HFF-Myc (cell line): ENCODE measurements around the gene POLR2B.
A peak's percentile ranks its signal among the peaks of the same experiment; 100 is the strongest.

Source experiments
- DNase-seq: peaks from one replicate; pipeline ENCODE4 v3.0.0-alpha.2; 2011; ENCODE audit warnings: low read depth; ENCODE audit errors: extremely low read depth
- H3K4me3 ChIP-seq: replicated peaks from 2 replicates; pipeline ENCODE4 v1.5.1; 2011; ENCODE audit warnings: low read depth, mild to moderate bottlenecking, control low read depth, low read length
- CTCF ChIP-seq: IDR thresholded peaks from 2 replicates; pipeline ENCODE4 v1.5.1; 2012; ENCODE audit warnings: mild to moderate bottlenecking, low read depth, low read length, control low read depth; ENCODE audit errors: missing control alignments

The POLR2B gene

GRCh38 chr4:57065730-57066482, 87.2 kb downstream of the POLR2B start:
- TF ChIP-seq CTCF: no peak
- H3K4me3 ChIP-seq: 0 out of 2 replicates have a peak overlapping the region, but pooled peaks have one; percentile 2
- no peak for DNase-seq

GRCh38 chr4:57068237-57068981, 89.7 kb downstream of the POLR2B start:
- no peak overlapping the region for H3K4me3 ChIP-seq
- DNase-seq: no peak
- TF ChIP-seq CTCF: no peak

- no peak for DNase-seq
- H3K4me3 ChIP-seq: no peak overlapping the region
- TF ChIP-seq CTCF: no peak
Observed at GRCh38 chr4:57070461-57070860, 91.8 kb downstream of the POLR2B start.

- no peak for TF ChIP-seq CTCF
- DNase-seq: no peak
- no peak overlapping the region for H3K4me3 ChIP-seq
Observed at GRCh38 chr4:57071326-57071725, 92.6 kb downstream of the POLR2B start.

GRCh38 chr4:57073559-57073958, 94.9 kb downstream of the POLR2B start:
- no peak for TF ChIP-seq CTCF
- DNase-seq: no peak
- no peak overlapping the region for H3K4me3 ChIP-seq

GRCh38 chr4:57074744-57075143, 96.0 kb downstream of the POLR2B start:
- no peak for TF ChIP-seq CTCF
- H3K4me3 ChIP-seq: no peak overlapping the region
- DNase-seq: peak; percentile 51
